WTC11 (cell line): ENCODE data around the gene HOXC5. TPM values are rescaled to one million over a fixed set of nuclear protein-coding genes. Genes with fewer than 3 reads are reported as not detected.

Experiments used
- ATAC-seq: fragments of 200-7000 bp; cut with Tn5 transposase; 2 replicates; pipeline ENCODE4 v1.10.0; 2021; ENCODE audit warnings: mild to moderate bottlenecking, moderate library complexity
- CTCF ChIA-PET: fragments of 300-600 bp; sonication (Branson Sonifier 250); formaldehyde crosslinking; loops from one replicate; lab custom pipeline; 2021; ENCODE audit warnings: antibody characterized with exemption; lab: Charles Lee
- POLR2A ChIA-PET: fragments of 350-600 bp; sonication (Branson Sonifier 250); formaldehyde crosslinking; loops from one replicate; lab custom pipeline; 2021; ENCODE audit warnings: antibody characterized with exemption; lab: Charles Lee
- DNase-seq: peaks from one replicate; pipeline ENCODE4 v3.0.0; 2021; ENCODE audit warnings: low spot score
- H3K27ac Mint-ChIP-seq: 2 replicates; pipeline ENCODE4 v1.8.0; 2021; ENCODE audit warnings: mixed read lengths
- H3K27me3 Mint-ChIP-seq: 2 replicates; pipeline ENCODE4 v1.8.0; 2021; ENCODE audit warnings: low read depth, mild to moderate bottlenecking, moderate library complexity, mixed read lengths
- H3K36me3 Mint-ChIP-seq: 2 replicates; pipeline ENCODE4 v1.8.0; 2021; ENCODE audit warnings: mixed read lengths
- H3K4me1 Mint-ChIP-seq: 2 replicates; pipeline ENCODE4 v1.8.0; 2022; ENCODE audit warnings: mixed read lengths
- H3K4me3 Mint-ChIP-seq: 2 replicates; pipeline ENCODE4 v1.8.0; 2021; ENCODE audit warnings: mild to moderate bottlenecking, moderate library complexity, mixed read lengths
- H3K9me3 Mint-ChIP-seq: 2 replicates; pipeline ENCODE4 v1.8.0; 2021; ENCODE audit warnings: mixed read lengths
- ATF1 ChIP-seq: sonication (generic); formaldehyde crosslinking; IDR thresholded peaks from 2 replicates; pipeline ENCODE4 v1.8.1; 2023; ENCODE audit warnings: mild to moderate bottlenecking, moderate library complexity, missing genetic modification reagents
- ATF2 ChIP-seq: sonication (generic); formaldehyde crosslinking; IDR thresholded peaks from 2 replicates; pipeline ENCODE4 v1.8.1; 2022; ENCODE audit warnings: low read depth, missing genetic modification reagents, borderline replicate concordance
- CBFB ChIP-seq: sonication (generic); formaldehyde crosslinking; IDR thresholded peaks from 2 replicates; pipeline ENCODE4 v1.8.1; 2022; ENCODE audit warnings: mild to moderate bottlenecking, low read depth, missing genetic modification reagents
- CREM ChIP-seq: sonication (generic); formaldehyde crosslinking; IDR thresholded peaks from 2 replicates; pipeline ENCODE4 v1.8.1; 2022; ENCODE audit warnings: mild to moderate bottlenecking, missing genetic modification reagents, moderate library complexity
- E2F1 ChIP-seq: sonication (generic); formaldehyde crosslinking; IDR thresholded peaks from 2 replicates; pipeline ENCODE4 v1.8.0; 2022; ENCODE audit warnings: mild to moderate bottlenecking, missing genetic modification reagents
- GABPB1 ChIP-seq: sonication (generic); formaldehyde crosslinking; IDR thresholded peaks from 2 replicates; pipeline ENCODE4 v1.8.1; 2023; ENCODE audit warnings: mild to moderate bottlenecking, missing genetic modification reagents
- JUN ChIP-seq: sonication (generic); formaldehyde crosslinking; IDR thresholded peaks from 2 replicates; pipeline ENCODE4 v1.8.0; 2023; ENCODE audit warnings: mild to moderate bottlenecking, missing genetic modification reagents
- MLX ChIP-seq: sonication (generic); formaldehyde crosslinking; IDR thresholded peaks from 2 replicates; pipeline ENCODE4 v1.8.1; 2023; ENCODE audit warnings: mild to moderate bottlenecking, missing genetic modification reagents, moderate library complexity
- TP53 ChIP-seq: sonication (generic); formaldehyde crosslinking; IDR thresholded peaks from 2 replicates; pipeline ENCODE4 v1.8.1; 2023; ENCODE audit warnings: mild to moderate bottlenecking, missing genetic modification reagents
- ZNF219 ChIP-seq: sonication (generic); formaldehyde crosslinking; IDR thresholded peaks from 2 replicates; pipeline ENCODE4 v1.8.0; 2023; ENCODE audit warnings: missing genetic modification reagents, mild to moderate bottlenecking, borderline replicate concordance
- ZNF423 ChIP-seq: fragments of 250-450 bp; sonication (Bioruptor Pico); IDR thresholded peaks from 2 replicates; pipeline ENCODE4 v2.1.2; 2022; ENCODE audit warnings: mild to moderate bottlenecking, moderate library complexity
- ZNF532 ChIP-seq: fragments of 250-450 bp; sonication (Bioruptor Pico); IDR thresholded peaks from 2 replicates; pipeline ENCODE4 v1.9.0; 2021; ENCODE audit warnings: mild to moderate bottlenecking, borderline replicate concordance
- total RNA-seq: library from RNA; stranded (reverse); gene quantifications from 3 replicates; pipeline ENCODE4 v1.2.3, GENCODE V29; 2021
- TF ChIP-seq, protein P1 (sequence below): sonication (generic); formaldehyde crosslinking; IDR thresholded peaks from 2 replicates; pipeline ENCODE4 v1.8.0; 2023; ENCODE audit warnings: mild to moderate bottlenecking, missing genetic modification reagents
- TF ChIP-seq, protein P2 (sequence below): fragments of 250-450 bp; sonication (Bioruptor Pico); IDR thresholded peaks from 2 replicates; pipeline ENCODE4 v2.1.2; 2022; ENCODE audit warnings: mild to moderate bottlenecking, moderate library complexity
- TF ChIP-seq, protein P3 (sequence below): sonication (generic); formaldehyde crosslinking; IDR thresholded peaks from 2 replicates; pipeline ENCODE4 v1.8.0; 2022; ENCODE audit warnings: missing genetic modification reagents
- TF ChIP-seq, protein P4 (sequence below): sonication (generic); formaldehyde crosslinking; conservative IDR thresholded peaks from 2 replicates; pipeline ENCODE4 v1.8.1; 2023; ENCODE audit warnings: mild to moderate bottlenecking, low read depth, missing genetic modification reagents, moderate library complexity

HOXC5 gene
- total RNA-seq, 1 experiment from 2014 or later: not detected

GRCh38 chr12:54060975-54061778 lies 28.3 kb downstream of the HOXC5 start (continued):
- TF ChIP-seq, protein P1, sequence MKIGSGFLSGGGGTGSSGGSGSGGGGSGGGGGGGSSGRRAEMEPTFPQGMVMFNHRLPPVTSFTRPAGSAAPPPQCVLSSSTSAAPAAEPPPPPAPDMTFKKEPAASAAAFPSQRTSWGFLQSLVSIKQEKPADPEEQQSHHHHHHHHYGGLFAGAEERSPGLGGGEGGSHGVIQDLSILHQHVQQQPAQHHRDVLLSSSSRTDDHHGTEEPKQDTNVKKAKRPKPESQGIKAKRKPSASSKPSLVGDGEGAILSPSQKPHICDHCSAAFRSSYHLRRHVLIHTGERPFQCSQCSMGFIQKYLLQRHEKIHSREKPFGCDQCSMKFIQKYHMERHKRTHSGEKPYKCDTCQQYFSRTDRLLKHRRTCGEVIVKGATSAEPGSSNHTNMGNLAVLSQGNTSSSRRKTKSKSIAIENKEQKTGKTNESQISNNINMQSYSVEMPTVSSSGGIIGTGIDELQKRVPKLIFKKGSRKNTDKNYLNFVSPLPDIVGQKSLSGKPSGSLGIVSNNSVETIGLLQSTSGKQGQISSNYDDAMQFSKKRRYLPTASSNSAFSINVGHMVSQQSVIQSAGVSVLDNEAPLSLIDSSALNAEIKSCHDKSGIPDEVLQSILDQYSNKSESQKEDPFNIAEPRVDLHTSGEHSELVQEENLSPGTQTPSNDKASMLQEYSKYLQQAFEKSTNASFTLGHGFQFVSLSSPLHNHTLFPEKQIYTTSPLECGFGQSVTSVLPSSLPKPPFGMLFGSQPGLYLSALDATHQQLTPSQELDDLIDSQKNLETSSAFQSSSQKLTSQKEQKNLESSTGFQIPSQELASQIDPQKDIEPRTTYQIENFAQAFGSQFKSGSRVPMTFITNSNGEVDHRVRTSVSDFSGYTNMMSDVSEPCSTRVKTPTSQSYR (CRISPR knock-in tag): no peak
- TF ChIP-seq, protein P2, sequence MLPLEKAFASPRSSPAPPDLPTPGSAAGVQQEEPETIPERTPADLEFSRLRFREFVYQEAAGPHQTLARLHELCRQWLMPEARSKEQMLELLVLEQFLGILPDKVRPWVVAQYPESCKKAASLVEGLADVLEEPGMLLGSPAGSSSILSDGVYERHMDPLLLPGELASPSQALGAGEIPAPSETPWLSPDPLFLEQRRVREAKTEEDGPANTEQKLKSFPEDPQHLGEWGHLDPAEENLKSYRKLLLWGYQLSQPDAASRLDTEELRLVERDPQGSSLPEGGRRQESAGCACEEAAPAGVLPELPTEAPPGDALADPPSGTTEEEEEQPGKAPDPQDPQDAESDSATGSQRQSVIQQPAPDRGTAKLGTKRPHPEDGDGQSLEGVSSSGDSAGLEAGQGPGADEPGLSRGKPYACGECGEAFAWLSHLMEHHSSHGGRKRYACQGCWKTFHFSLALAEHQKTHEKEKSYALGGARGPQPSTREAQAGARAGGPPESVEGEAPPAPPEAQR: no peak
- TF ChIP-seq JUN (CRISPR knock-in tag): no peak
- no peak for TF ChIP-seq ATF1

- Mint-ChIP-seq H3K27ac (no peak overlapping the region), H3K36me3 (no peaks in the 10 kb centered on the region)
- CTCF ChIA-PET: interaction anchor here (0.6 kb wide), 1 partner anchor 81 kb away, joined by 3 read pairs; the partner anchor contains the start of gene HOXC10
- TF ChIP-seq ZNF423 (CRISPR knock-in tag): no peak
- TF ChIP-seq, protein P3, sequence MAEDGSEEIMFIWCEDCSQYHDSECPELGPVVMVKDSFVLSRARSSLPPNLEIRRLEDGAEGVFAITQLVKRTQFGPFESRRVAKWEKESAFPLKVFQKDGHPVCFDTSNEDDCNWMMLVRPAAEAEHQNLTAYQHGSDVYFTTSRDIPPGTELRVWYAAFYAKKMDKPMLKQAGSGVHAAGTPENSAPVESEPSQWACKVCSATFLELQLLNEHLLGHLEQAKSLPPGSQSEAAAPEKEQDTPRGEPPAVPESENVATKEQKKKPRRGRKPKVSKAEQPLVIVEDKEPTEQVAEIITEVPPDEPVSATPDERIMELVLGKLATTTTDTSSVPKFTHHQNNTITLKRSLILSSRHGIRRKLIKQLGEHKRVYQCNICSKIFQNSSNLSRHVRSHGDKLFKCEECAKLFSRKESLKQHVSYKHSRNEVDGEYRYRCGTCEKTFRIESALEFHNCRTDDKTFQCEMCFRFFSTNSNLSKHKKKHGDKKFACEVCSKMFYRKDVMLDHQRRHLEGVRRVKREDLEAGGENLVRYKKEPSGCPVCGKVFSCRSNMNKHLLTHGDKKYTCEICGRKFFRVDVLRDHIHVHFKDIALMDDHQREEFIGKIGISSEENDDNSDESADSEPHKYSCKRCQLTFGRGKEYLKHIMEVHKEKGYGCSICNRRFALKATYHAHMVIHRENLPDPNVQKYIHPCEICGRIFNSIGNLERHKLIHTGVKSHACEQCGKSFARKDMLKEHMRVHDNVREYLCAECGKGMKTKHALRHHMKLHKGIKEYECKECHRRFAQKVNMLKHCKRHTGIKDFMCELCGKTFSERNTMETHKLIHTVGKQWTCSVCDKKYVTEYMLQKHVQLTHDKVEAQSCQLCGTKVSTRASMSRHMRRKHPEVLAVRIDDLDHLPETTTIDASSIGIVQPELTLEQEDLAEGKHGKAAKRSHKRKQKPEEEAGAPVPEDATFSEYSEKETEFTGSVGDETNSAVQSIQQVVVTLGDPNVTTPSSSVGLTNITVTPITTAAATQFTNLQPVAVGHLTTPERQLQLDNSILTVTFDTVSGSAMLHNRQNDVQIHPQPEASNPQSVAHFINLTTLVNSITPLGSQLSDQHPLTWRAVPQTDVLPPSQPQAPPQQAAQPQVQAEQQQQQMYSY (CRISPR knock-in tag): no peak
- TF ChIP-seq CBFB: no peak
- TF ChIP-seq CREM (CRISPR knock-in tag): no peak
- no peak for TF ChIP-seq ATF2 (CRISPR knock-in tag)
- TF ChIP-seq, protein P4, sequence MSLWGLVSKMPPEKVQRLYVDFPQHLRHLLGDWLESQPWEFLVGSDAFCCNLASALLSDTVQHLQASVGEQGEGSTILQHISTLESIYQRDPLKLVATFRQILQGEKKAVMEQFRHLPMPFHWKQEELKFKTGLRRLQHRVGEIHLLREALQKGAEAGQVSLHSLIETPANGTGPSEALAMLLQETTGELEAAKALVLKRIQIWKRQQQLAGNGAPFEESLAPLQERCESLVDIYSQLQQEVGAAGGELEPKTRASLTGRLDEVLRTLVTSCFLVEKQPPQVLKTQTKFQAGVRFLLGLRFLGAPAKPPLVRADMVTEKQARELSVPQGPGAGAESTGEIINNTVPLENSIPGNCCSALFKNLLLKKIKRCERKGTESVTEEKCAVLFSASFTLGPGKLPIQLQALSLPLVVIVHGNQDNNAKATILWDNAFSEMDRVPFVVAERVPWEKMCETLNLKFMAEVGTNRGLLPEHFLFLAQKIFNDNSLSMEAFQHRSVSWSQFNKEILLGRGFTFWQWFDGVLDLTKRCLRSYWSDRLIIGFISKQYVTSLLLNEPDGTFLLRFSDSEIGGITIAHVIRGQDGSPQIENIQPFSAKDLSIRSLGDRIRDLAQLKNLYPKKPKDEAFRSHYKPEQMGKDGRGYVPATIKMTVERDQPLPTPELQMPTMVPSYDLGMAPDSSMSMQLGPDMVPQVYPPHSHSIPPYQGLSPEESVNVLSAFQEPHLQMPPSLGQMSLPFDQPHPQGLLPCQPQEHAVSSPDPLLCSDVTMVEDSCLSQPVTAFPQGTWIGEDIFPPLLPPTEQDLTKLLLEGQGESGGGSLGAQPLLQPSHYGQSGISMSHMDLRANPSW: no peak
- no peak for TF ChIP-seq GABPB1 (CRISPR knock-in tag)
- no peak for TF ChIP-seq ZNF532
- no peak for TF ChIP-seq TP53
- no peak for TF ChIP-seq E2F1 (CRISPR knock-in tag)
- TF ChIP-seq ZNF219 (CRISPR knock-in tag): no peak
- TF ChIP-seq MLX (CRISPR knock-in tag): no peak
These were observed 32.8 kb downstream of the HOXC5 start for GRCh38 chr12:54065677-54066076.

More at GRCh38 chr12:54065677-54066076, 32.8 kb downstream of the HOXC5 start:
- Mint-ChIP-seq H3K27me3 (peaks cover 91% of the 10 kb centered on the region), H3K4me1 (peaks cover 13% of the 10 kb centered on the region), H3K9me3 (no peaks in the 10 kb centered on the region), H3K4me3 (no peak overlapping the region)
- ATAC-seq (no peak), DNase-seq (no peak)
- POLR2A ChIA-PET: no interaction called here
